ENCODE measurements around the gene DISC1.

GRCh38 chr1:232084584-232085223, 458.1 kb downstream of the DISC1 start:
- TF ChIP-seq POLR2A (IDR thresholded peaks at IDR 0.05; ENCODE audit: low read depth, low read length) (no peak), POLR2AphosphoS5 (IDR thresholded peaks at IDR 0.05; ENCODE audit: low read depth, low read length) (no peak), TAF1 (IDR thresholded peaks at IDR 0.05; ENCODE audit: borderline replicate concordance, low read depth, low read length) (no peak)

Data from GM12892 (cell line).